ENCODE results near the gene UNC5C.

DNA sequence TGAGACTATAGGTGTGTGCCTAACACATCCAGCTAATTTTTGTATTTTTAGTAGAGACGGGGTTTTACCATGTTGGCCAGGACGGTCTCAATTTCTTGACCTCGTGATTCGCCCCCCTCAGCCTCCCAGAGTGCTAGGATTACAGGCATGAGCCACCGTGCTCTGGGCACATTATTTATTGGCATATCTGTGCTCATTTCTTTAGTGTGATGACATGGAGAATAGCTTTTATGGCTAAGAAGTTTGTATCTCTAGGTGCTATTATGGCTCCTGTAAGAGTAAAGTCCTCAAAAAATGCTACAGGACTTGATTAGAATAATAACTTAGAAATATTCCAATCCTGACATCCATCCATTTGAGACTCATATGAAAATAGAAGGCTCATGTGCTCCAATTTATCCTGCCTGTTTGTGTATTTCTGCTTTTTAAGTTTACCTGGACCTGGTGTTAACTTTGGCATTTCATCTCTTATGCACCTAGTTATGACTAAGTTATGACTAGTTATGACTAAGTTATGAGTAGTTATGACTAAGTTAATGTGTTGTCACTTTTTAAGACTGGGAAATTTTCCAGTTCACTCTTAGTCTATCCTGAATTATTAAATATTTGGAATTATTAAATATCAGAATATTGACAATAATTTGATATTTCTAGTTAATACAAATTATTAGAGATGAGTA lies 36.4 kb upstream of the UNC5C start:
- TF ChIP-seq, protein P1, sequence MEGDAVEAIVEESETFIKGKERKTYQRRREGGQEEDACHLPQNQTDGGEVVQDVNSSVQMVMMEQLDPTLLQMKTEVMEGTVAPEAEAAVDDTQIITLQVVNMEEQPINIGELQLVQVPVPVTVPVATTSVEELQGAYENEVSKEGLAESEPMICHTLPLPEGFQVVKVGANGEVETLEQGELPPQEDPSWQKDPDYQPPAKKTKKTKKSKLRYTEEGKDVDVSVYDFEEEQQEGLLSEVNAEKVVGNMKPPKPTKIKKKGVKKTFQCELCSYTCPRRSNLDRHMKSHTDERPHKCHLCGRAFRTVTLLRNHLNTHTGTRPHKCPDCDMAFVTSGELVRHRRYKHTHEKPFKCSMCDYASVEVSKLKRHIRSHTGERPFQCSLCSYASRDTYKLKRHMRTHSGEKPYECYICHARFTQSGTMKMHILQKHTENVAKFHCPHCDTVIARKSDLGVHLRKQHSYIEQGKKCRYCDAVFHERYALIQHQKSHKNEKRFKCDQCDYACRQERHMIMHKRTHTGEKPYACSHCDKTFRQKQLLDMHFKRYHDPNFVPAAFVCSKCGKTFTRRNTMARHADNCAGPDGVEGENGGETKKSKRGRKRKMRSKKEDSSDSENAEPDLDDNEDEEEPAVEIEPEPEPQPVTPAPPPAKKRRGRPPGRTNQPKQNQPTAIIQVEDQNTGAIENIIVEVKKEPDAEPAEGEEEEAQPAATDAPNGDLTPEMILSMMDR (IDR thresholded peaks at IDR 0.05) = no peak
- TF ChIP-seq POLR2A (IDR thresholded peaks at IDR 0.05) = no peak
